Neural cell (in vitro differentiated cells): ENCODE measurements around the gene TCF12. TPM values are rescaled to one million over a fixed set of nuclear protein-coding genes. Genes with fewer than 3 reads are reported as not detected.

ENCODE experiments used
- H2AFZ ChIP-seq: fragments of 200-600, 300-800 bp; sonication (generic), shearing (Covaris generic); 2 replicates; pipeline ENCODE4 v1.6.0; 2014; ENCODE audit warnings: low read depth, mild to moderate bottlenecking, antibody characterized with exemption, low read length, moderate library complexity
- H3F3A ChIP-seq: fragments of 200-600 bp; shearing (Covaris generic); 2 replicates; pipeline ENCODE4 v1.6.1; 2016; ENCODE audit warnings: mild to moderate bottlenecking, moderate library complexity, mixed read lengths, antibody characterized with exemption, low read length; ENCODE audit not compliant: insufficient read depth, poor library complexity, severe bottlenecking
- H3K27ac ChIP-seq: fragments of 200-600, 300-800 bp; sonication (generic), shearing (Covaris generic); 2 replicates; pipeline ENCODE4 v1.5.1; 2014; ENCODE audit warnings: mild to moderate bottlenecking, low read length, moderate library complexity
- H3K27me3 ChIP-seq: fragments of 300-800, 200-600 bp; sonication (generic), shearing (Covaris generic); 2 replicates; pipeline ENCODE4 v1.6.0; 2014; ENCODE audit warnings: mild to moderate bottlenecking, low read depth, low read length, moderate library complexity; ENCODE audit not compliant: insufficient read depth
- H3K36me3 ChIP-seq: fragments of 300-800, 200-600 bp; sonication (generic), shearing (Covaris generic); 2 replicates; pipeline ENCODE4 v1.5.1; 2014; ENCODE audit warnings: mild to moderate bottlenecking, antibody characterized with exemption, low read length, moderate library complexity; ENCODE audit not compliant: insufficient read depth
- H3K4me2 ChIP-seq: fragments of 300-800, 200-600 bp; sonication (generic), shearing (Covaris generic); 2 replicates; pipeline ENCODE4 v1.6.0; 2014; ENCODE audit warnings: mild to moderate bottlenecking, low read length
- H3K4me3 ChIP-seq: fragments of 300-800, 200-600 bp; sonication (generic), shearing (Covaris generic); 2 replicates; pipeline ENCODE4 v1.5.1; 2014; ENCODE audit warnings: mild to moderate bottlenecking, low read length, moderate library complexity
- H3K79me2 ChIP-seq: fragments of 200-600 bp; shearing (Covaris generic); replicated peaks from 2 replicates; pipeline ENCODE4 v1.6.0; 2014; ENCODE audit warnings: mild to moderate bottlenecking, low read length, moderate library complexity; ENCODE audit not compliant: insufficient read depth
- H3K9ac ChIP-seq: fragments of 300-800, 200-600 bp; sonication (generic), shearing (Covaris generic); 2 replicates; pipeline ENCODE4 v1.6.1; 2016; ENCODE audit warnings: mild to moderate bottlenecking, low read length, mixed read lengths
- H3K9me2 ChIP-seq: fragments of 200-600 bp; shearing (Covaris generic); 2 replicates; pipeline ENCODE4 v1.6.1; 2016; ENCODE audit warnings: mild to moderate bottlenecking, low read length, mixed read lengths; ENCODE audit not compliant: insufficient read depth
- H3K9me3 ChIP-seq: fragments of 200-600, 300-800 bp; sonication (generic), shearing (Covaris generic); 2 replicates; pipeline ENCODE4 v1.6.1; 2016; ENCODE audit warnings: mild to moderate bottlenecking, mixed run types, low read length, moderate library complexity, mixed read lengths
- H4K20me1 ChIP-seq: fragments of 200-600 bp; shearing (Covaris generic); 2 replicates; pipeline ENCODE4 v1.6.1; 2016; ENCODE audit warnings: mild to moderate bottlenecking, mixed run types; ENCODE audit not compliant: insufficient read depth
- CTCF ChIP-seq: fragments of 450-650 bp; IDR thresholded peaks from 2 replicates; pipeline ENCODE4 v1.5.1; 2014; ENCODE audit warnings: antibody characterized with exemption, mild to moderate bottlenecking, moderate library complexity; ENCODE audit not compliant: poor library complexity, severe bottlenecking
- EP300 ChIP-seq: fragments of 450-650 bp; conservative IDR thresholded peaks from 2 replicates; pipeline ENCODE4 v1.6.1; 2014; ENCODE audit warnings: antibody characterized with exemption, mild to moderate bottlenecking, moderate library complexity; ENCODE audit not compliant: poor library complexity, severe bottlenecking
- EZH2 ChIP-seq: fragments of 200-600, 300-800 bp; shearing (Covaris generic), sonication (generic); IDR thresholded peaks from 2 replicates; pipeline ENCODE4 v1.6.1; 2014; ENCODE audit warnings: antibody characterized with exemption, low read length, borderline replicate concordance, mild to moderate bottlenecking; ENCODE audit not compliant: insufficient read depth, poor library complexity, severe bottlenecking
- MXI1 ChIP-seq: fragments of 450-650 bp; conservative IDR thresholded peaks from 2 replicates; pipeline ENCODE4 v1.6.1; 2014; ENCODE audit warnings: antibody characterized with exemption, mild to moderate bottlenecking; ENCODE audit not compliant: poor library complexity, severe bottlenecking
- POLR2AphosphoS5 ChIP-seq: IDR thresholded peaks from 2 replicates; pipeline ENCODE4 v1.6.1; 2012
- RAD21 ChIP-seq: fragments of 450-650 bp; conservative IDR thresholded peaks from 2 replicates; pipeline ENCODE4 v1.6.1; 2014; ENCODE audit warnings: antibody characterized with exemption, mild to moderate bottlenecking, moderate library complexity
- REST ChIP-seq: IDR thresholded peaks from 2 replicates; pipeline ENCODE4 v1.6.1; 2012; ENCODE audit warnings: borderline replicate concordance
- SMC3 ChIP-seq: fragments of 450-650 bp; conservative IDR thresholded peaks from 2 replicates; pipeline ENCODE4 v1.6.1; 2014; ENCODE audit warnings: antibody characterized with exemption, mild to moderate bottlenecking, moderate library complexity; ENCODE audit not compliant: poor library complexity
- TAF1 ChIP-seq: IDR thresholded peaks from 2 replicates; pipeline ENCODE4 v1.6.1; 2012; ENCODE audit warnings: low read depth
- polyA plus RNA-seq: library from polyadenylated mRNA; depleted of rRNA; stranded (reverse); fragments of >200 nt; gene quantifications from 2 replicates; pipeline ENCODE4 v1.2.3, GENCODE V29; 2014

The TCF12 gene
- polyA plus RNA-seq, 1 donor from 2014 or later = 52.7 TPM

- H2AFZ ChIP-seq = no peak overlapping the region
- no peak overlapping the region for H3K4me2 ChIP-seq
- TF ChIP-seq REST = no peak
- H3F3A ChIP-seq = peaks cover 6% of the 10 kb centered on the region
- H3K9me2 ChIP-seq = no peaks in the 10 kb centered on the region
- no peak overlapping the region for H3K4me3 ChIP-seq
- H3K9ac ChIP-seq = no peak overlapping the region
- no peaks in the 10 kb centered on the region for H3K9me3 ChIP-seq
- H3K79me2 ChIP-seq = peaks cover 18% of the 10 kb centered on the region
- H4K20me1 ChIP-seq = no peaks in the 10 kb centered on the region
- H3K27ac ChIP-seq = no peak overlapping the region
- no peaks in the 10 kb centered on the region for H3K27me3 ChIP-seq
- no peaks in the 10 kb centered on the region for H3K36me3 ChIP-seq
These were observed 173.8 kb downstream of the TCF12 start for GRCh38 chr15:57092252-57092651.

- Histone ChIP-seq H3K4me2 (no peak overlapping the region), H4K20me1 (no peaks in the 10 kb centered on the region), H3F3A (peaks cover 6% of the 10 kb centered on the region), H3K79me2 (no peaks in the 10 kb centered on the region), H3K9ac (no peak overlapping the region), H3K36me3 (peaks cover under 1% of the 10 kb centered on the region), H3K27me3 (no peaks in the 10 kb centered on the region), H3K27ac (no peak overlapping the region), H2AFZ (no peak overlapping the region), H3K9me3 (no peaks in the 10 kb centered on the region), H3K4me3 (no peak overlapping the region), H3K9me2 (no peaks in the 10 kb centered on the region)
- no peak for TF ChIP-seq TAF1
These were observed 176.1 kb downstream of the TCF12 start for GRCh38 chr15:57094321-57095257.

GRCh38 chr15:57095896-57096295 is 177.5 kb downstream of the TCF12 start:
- Histone ChIP-seq H3K9me2 (no peaks in the 10 kb centered on the region), H3K9me3 (no peaks in the 10 kb centered on the region), H3F3A (peaks cover 5% of the 10 kb centered on the region), H3K79me2 (peaks cover 4% of the 10 kb centered on the region), H3K27ac (no peak overlapping the region), H3K4me3 (no peak overlapping the region), H4K20me1 (no peaks in the 10 kb centered on the region), H3K36me3 (peaks cover 4% of the 10 kb centered on the region), H3K27me3 (no peaks in the 10 kb centered on the region), H2AFZ (no peak overlapping the region), H3K4me2 (no peak overlapping the region), H3K9ac (no peak overlapping the region)
- TF ChIP-seq TAF1 (no peak), SMC3 (no peak), EZH2 (no peak), POLR2AphosphoS5 (no peak), MXI1 (no peak), CTCF (no peak), EP300 (no peak), RAD21 (no peak), REST (no peak)
